ENCODE measurements around the gene LAMC3. TPM values are rescaled to one million over a fixed set of nuclear protein-coding genes. Genes with fewer than 3 reads are reported as not detected.

The LAMC3 gene
- total RNA-seq (2014; rRNA removed; shearing (Covaris generic)) = not detected in 2 replicates

- no peak for DNase-seq (ENCODE audit: low read depth)
These were observed at the start of gene LAMC3 for GRCh38 chr9:131008909-131009618. Gene LAMC3 (plus strand): TSS chr9:131009174. CDS start chr9:131009215, 41 bp downstream.

- DNase-seq (ENCODE audit: low read depth) = no peak
These were observed 49.1 kb upstream of the LAMC3 start for GRCh38 chr9:130959809-130960334.

- no peak for DNase-seq (ENCODE audit: low read depth)
These were observed 48.2 kb upstream of the LAMC3 start for GRCh38 chr9:130960522-130961378.

DNA sequence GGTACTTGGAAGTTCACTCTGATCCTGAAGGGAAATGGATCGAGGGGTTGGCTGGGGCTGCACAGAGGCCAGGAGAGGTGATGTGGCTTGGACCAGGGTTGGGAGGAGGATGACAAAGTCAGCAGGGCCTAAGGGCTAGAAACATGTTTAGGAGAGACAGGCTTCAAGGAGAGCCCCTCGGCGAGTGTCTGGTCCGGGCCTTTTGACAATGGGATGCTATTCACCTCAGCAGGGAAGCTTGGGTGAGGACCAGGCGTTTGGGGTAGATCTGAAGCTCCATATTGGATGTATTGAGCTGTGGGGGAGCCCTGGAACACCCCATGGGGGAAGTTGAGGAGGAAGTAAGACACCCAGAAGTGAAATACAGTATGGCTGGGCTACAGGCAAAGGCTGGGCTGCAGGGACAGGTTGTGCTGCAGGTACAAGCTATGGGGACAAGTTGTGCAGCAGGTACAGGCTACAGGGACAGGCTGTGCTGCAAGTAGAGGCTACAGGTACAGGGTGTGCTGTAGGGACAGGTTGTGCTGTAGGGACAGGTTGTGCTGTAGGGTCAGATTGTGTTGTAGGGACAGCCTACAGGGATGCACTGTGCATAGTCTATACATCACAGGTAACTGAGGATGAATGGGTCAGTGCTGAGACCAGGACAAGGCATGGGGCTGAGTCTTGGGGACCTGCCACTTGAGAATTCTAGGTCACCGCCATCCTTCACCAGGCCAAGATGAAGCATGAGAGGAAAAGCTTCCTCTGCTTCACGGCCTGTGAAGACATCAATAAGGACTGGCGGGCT lies 47.3 kb upstream of the LAMC3 start:
- no peak for DNase-seq (ENCODE audit: low read depth)

GRCh38 chr9:130962418-130963316 lies 46.3 kb upstream of the LAMC3 start:
- peak; percentile 98 for DNase-seq (ENCODE audit: low read depth)

- DNase-seq (ENCODE audit: low read depth) = no peak
These were observed 45.6 kb upstream of the LAMC3 start for GRCh38 chr9:130963337-130963908.

DNA sequence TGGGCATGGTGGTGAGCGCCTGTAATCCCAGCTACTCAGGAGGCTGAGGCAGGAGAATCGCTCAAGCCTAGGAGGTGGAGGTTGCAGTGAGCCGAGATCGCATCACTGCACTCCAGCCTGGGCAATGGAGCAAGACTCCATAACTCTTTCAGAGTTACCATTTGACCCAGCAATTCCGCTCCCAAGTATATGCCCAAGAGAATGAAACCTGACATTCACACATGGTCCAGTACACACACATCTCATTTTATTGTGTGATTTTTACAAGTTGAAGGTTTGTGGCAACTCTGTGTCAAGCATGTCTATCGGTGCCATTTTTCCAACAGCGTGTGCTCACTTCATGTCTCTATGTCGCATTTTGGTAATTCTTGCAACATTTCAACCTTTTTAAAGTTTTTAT lies 45.1 kb upstream of the LAMC3 start:
- DNase-seq (ENCODE audit: low read depth) = no peak

GRCh38 chr9:130965680-130966079 lies 43.3 kb upstream of the LAMC3 start:
- DNase-seq (ENCODE audit: low read depth) = no peak

DNA sequence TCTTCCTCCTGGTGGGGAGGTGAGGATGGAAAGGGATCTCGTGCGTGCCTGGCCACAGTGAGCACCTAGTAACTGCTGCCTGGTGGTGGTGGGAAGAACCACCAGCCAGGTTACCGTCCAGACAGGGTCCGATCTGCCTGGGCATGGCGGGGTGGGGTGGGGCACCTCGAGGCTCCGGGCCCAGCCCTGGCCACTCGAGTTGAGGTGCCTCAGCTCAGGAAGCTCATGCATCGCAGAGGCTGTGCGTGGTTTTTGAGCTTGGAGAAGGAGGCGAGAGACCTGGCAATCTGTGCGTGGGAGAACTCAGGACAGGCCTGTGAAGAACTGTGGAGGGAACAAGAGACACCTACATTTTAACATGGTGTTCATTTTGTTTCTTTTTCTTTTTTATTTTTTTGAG lies 38.9 kb upstream of the LAMC3 start:
- DNase-seq (ENCODE audit: low read depth) = no peak

- no peak for DNase-seq (ENCODE audit: low read depth)
These were observed 38.1 kb upstream of the LAMC3 start for GRCh38 chr9:130970855-130971254.

GRCh38 chr9:130971294-130971849 lies 37.6 kb upstream of the LAMC3 start:
- DNase-seq (ENCODE audit: low read depth) = no peak

- no peak for DNase-seq (ENCODE audit: low read depth)
These were observed 36.6 kb upstream of the LAMC3 start for GRCh38 chr9:130972277-130972956.

DNA sequence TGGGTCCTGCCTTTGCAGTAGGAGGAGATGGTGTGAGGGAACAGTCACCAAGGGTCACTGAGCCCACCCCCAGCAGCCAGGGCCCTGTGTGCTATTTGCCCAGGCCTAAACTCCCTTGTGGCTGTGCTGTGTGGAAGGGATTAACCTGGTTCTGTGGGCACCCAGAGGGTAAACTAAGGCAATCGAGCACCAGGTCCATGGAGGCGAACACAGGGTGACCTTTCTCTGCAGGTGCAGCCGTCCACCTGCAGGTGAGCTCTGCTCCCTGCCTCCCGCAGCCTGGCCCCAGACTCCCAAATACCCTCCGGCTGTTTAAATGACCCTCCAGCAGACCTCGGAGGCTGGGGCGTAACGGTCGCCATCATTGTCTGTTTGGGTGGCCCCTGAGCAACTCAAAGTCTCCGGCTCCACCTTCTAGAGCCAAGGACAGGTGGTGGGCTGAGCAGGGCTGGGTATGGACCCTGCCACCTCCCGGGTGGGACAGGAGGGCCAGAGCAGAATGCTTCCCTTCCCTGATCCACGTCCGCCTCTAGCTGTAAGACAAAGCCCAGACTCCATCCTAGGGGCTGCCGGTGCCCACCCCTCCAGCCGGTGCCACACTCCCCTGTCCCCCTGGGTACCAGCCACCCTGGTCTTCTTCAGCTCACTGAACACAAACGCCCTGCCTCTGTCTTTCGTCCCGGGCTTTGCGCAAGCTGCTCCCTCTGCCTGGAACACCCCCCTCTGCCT lies 35.9 kb upstream of the LAMC3 start:
- no peak for DNase-seq (ENCODE audit: low read depth)

- no peak for DNase-seq (ENCODE audit: low read depth)
These were observed 35.2 kb upstream of the LAMC3 start for GRCh38 chr9:130973686-130974281.

DNA sequence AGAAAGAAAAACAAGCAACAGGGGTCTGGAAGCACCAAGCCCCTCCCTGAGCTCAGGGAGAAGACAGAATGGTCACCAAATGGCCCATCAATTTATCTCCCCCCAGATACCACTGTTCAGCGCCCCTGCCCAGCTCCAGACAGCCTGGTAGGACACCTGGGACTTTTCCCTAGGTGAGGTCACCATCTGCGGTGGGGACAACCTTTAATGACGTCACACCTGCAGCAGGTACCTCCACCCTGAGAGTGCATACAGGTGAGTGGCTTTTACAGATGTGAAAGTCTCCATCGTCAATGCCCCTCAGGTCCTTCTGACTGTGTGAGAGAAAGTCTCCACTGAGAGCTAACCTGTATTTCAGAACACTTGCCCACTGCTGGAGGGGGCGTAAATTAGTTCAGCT lies 34.3 kb upstream of the LAMC3 start:
- no peak for DNase-seq (ENCODE audit: low read depth)

GRCh38 chr9:130975156-130975555 lies 33.8 kb upstream of the LAMC3 start:
- no peak for DNase-seq (ENCODE audit: low read depth)

DNA sequence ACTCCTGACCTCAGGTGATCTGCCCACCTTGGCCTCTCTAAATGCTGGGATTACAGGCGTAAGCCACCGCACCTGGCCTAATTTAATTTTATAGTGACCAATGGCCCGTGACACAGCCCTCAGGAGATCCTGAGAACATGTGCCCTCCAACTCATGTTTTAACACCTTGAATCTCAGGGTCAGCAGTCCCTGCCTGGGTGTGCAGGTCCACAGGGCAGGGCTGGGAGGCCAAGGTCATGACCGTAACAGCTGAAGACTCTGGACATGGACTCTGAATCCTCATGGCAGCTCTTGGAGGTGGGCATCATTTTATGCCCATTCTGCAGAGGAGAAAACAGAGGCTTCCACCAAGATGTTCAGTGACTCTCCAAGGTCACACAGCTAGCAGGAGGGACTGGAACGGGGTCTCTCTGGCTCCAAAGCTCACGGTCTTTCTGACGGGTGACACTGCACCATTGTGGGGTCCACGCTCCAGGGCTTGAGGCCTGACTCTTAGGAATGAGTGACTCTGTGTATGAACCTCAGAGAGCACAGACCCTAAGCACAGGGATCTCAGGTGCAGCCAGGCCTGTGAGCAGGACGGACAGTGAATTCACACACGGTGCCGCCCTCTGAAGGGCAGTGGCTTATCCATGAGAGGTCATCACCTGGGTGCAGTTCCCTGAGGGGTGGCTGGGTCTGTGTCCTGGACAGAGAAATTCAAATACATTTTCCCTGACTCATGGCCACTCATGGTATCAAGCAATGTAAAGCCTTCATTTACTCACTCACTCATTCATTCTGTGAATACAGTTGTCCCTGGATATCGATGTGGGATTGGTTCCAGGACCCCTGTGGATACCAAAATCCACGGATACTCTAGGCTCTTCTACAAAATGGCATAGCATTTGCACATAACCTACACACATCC lies 32.8 kb upstream of the LAMC3 start:
- DNase-seq (ENCODE audit: low read depth) = no peak
